HepG2 (cell line): ENCODE data around the gene SH2D3A. TPM values are rescaled to one million over a fixed set of nuclear protein-coding genes. Genes with fewer than 3 reads are reported as not detected.
A peak's percentile ranks its signal among the peaks of the same experiment; 100 is the strongest.

ENCODE experiments used
- JDP2 ChIP-seq: sonication (generic); formaldehyde crosslinking; IDR thresholded peaks from 2 replicates; pipeline ENCODE4 v1.8.1; 2022; ENCODE audit warnings: missing genetic modification reagents, borderline replicate concordance
- KLF9 ChIP-seq: IDR thresholded peaks from 2 replicates; pipeline ENCODE4 v1.6.1; 2016; ENCODE audit warnings: low read depth
- MAZ ChIP-seq, 2 experiments: sonication (generic) in 1 of 2; formaldehyde crosslinking in 1 of 2; IDR thresholded peaks; 2 replicates each; pipeline versions ENCODE4 v1.5.0 to v1.6.1; 2012 to 2020; ENCODE audit warnings: low read depth in 2 of 2, mild to moderate bottlenecking in 2 of 2, borderline replicate concordance in 1 of 2, improper control_type of control experiment in 1 of 2, low read length in 1 of 2, missing genetic modification reagents in 1 of 2, moderate library complexity in 1 of 2
- MED13 ChIP-seq: sonication (generic); formaldehyde crosslinking; IDR thresholded peaks from 2 replicates; pipeline ENCODE4 v1.5.0; 2020; ENCODE audit warnings: missing genetic modification reagents
- NAIF1 ChIP-seq: sonication (generic); formaldehyde crosslinking; IDR thresholded peaks from 2 replicates; pipeline ENCODE4 v1.5.0; 2020; ENCODE audit warnings: mild to moderate bottlenecking, missing genetic modification reagents, borderline replicate concordance
- RXRA ChIP-seq: sonication (generic); formaldehyde crosslinking; IDR thresholded peaks from 2 replicates; pipeline ENCODE4 v1.5.1; 2020; ENCODE audit warnings: missing genetic modification reagents
- SOX13 ChIP-seq, 3 experiments: fragments of 450-650 bp in 1 of 3; sonication (generic) in 1 of 3; formaldehyde crosslinking in 1 of 3; IDR thresholded peaks in 2 of 3; conservative IDR thresholded peaks in 1 of 3; 2 replicates each; pipeline versions ENCODE4 v1.5.0 to v1.6.1; 2016 to 2020; ENCODE audit warnings: antibody characterized with exemption in 1 of 3, mild to moderate bottlenecking in 1 of 3, missing compliant biosample characterization in 1 of 3, missing genetic modification reagents in 1 of 3, moderate library complexity in 1 of 3
- SOX6 ChIP-seq, 2 experiments: fragments of 450-650 bp in 1 of 2; sonication (generic) in 1 of 2; formaldehyde crosslinking in 1 of 2; IDR thresholded peaks; 2 replicates each; pipeline versions ENCODE4 v1.4.0 to v1.6.1; 2017 to 2020; ENCODE audit warnings: antibody characterized with exemption in 1 of 2, mild to moderate bottlenecking in 1 of 2, missing genetic modification reagents in 1 of 2
- TOE1 ChIP-seq: sonication (generic); formaldehyde crosslinking; IDR thresholded peaks from 2 replicates; pipeline ENCODE4 v1.4.0; 2020; ENCODE audit warnings: mild to moderate bottlenecking, missing genetic modification reagents
- ZBTB3 ChIP-seq: sonication (generic); formaldehyde crosslinking; IDR thresholded peaks from 2 replicates; pipeline ENCODE4 v1.4.0; 2020; ENCODE audit warnings: low read depth, mild to moderate bottlenecking, moderate library complexity, missing genetic modification reagents, borderline replicate concordance
- ZBTB4 ChIP-seq: sonication (generic); formaldehyde crosslinking; IDR thresholded peaks from 2 replicates; pipeline ENCODE4 v1.4.0; 2020; ENCODE audit warnings: missing genetic modification reagents, mild to moderate bottlenecking, borderline replicate concordance
- ZKSCAN8 ChIP-seq: IDR thresholded peaks from 2 replicates; pipeline ENCODE4 v1.6.1; 2016; ENCODE audit warnings: borderline replicate concordance, missing genetic modification reagents, missing compliant biosample characterization
- ZNF292 ChIP-seq: sonication (generic); formaldehyde crosslinking; IDR thresholded peaks from 2 replicates; pipeline ENCODE4 v1.8.1; 2022; ENCODE audit warnings: mild to moderate bottlenecking, low read depth, missing genetic modification reagents, borderline replicate concordance
- ZNF501 ChIP-seq: sonication (generic); formaldehyde crosslinking; IDR thresholded peaks from 2 replicates; pipeline ENCODE4 v1.5.1; 2020; ENCODE audit warnings: mild to moderate bottlenecking, moderate library complexity, missing genetic modification reagents
- ZNF510 ChIP-seq: sonication (generic); formaldehyde crosslinking; IDR thresholded peaks from 2 replicates; pipeline ENCODE4 v1.4.0; 2020; ENCODE audit warnings: low read depth, mild to moderate bottlenecking, missing genetic modification reagents
- ZNF724P ChIP-seq: sonication (generic); formaldehyde crosslinking; IDR thresholded peaks from 2 replicates; pipeline ENCODE4 v1.8.0; 2022; ENCODE audit warnings: missing genetic modification reagents, borderline replicate concordance
- ZNF83 ChIP-seq: sonication (generic); formaldehyde crosslinking; IDR thresholded peaks from 2 replicates; pipeline ENCODE4 v1.4.0; 2020; ENCODE audit warnings: missing genetic modification reagents, mild to moderate bottlenecking, borderline replicate concordance
- polyA plus RNA-seq, 8 experiments: library from polyadenylated mRNA; depleted of rRNA in 3 of 8; stranded (reverse) in 7 of 8; unstranded in 1 of 8; fragments of >200 nt; fragmentation: Illumina TruSeq in 4 of 8; extraction: Trizol in 4 of 8; gene quantifications; 2 replicates each; pipeline versions ENCODE4 v1.2.1 to v1.2.3, GENCODE V29; 2011 to 2016; ENCODE audit warnings: low read depth in 4 of 8, missing spikeins in 1 of 8, mixed read lengths in 1 of 8; ENCODE audit not compliant: insufficient read depth in 1 of 8
- total RNA-seq, 5 experiments: library from RNA; depleted of rRNA; stranded (reverse); fragments of >200 nt; fragmentation: Illumina TruSeq; extraction: Trizol; gene quantifications; 2 replicates each; pipeline ENCODE4 v1.2.3, GENCODE V29; 2016; ENCODE audit warnings: low read depth in 1 of 5

The SH2D3A gene
- total and polyA plus RNA-seq, 2 of the 13 experiments (the other 11 are each of a cell fraction or from before 2014, with no cell fraction given): 1.0 to 2.2 TPM

GRCh38 chr19:6720369-6721137 lies 46.7 kb downstream of the SH2D3A start, which contains the start of gene C3 (continued):
- TF ChIP-seq ZNF724P (CRISPR knock-in tag) (peak; percentile 64), JDP2 (CRISPR knock-in tag) (no peak), ZNF510 (CRISPR knock-in tag) (no peak), ZNF501 (CRISPR knock-in tag) (peak; percentile 78), ZKSCAN8 (peak; percentile 71; the same call in 1 of the 2 replicates), RXRA (CRISPR knock-in tag) (peak; percentile 99), KLF9 (CRISPR knock-in tag) (0 out of 2 replicates have a peak, but pooled peaks have one; percentile 27), MED13 (CRISPR knock-in tag) (peak; percentile 90; the same call in 1 of the 2 replicates), SOX6 (IDR thresholded peaks at IDR 0.05) (no peak), SOX6 (CRISPR knock-in tag; IDR thresholded peaks at IDR 0.05) (peak; percentile 93), ZNF292 (CRISPR knock-in tag) (peak; percentile 59; the same call in 1 of the 2 replicates), ZBTB4 (CRISPR knock-in tag) (peak; percentile 97), MAZ (IDR thresholded peaks at IDR 0.05; ENCODE audit: borderline replicate concordance, low read depth, low read length) (peak; percentile 98), MAZ (CRISPR knock-in tag; IDR thresholded peaks at IDR 0.05; ENCODE audit: low read depth) (peak; percentile 95), TOE1 (CRISPR knock-in tag) (peak; percentile 78; the same call in 1 of the 2 replicates), NAIF1 (CRISPR knock-in tag) (no peak), SOX13 (IDR thresholded peaks at IDR 0.05) (peak; percentile 65; the same call in 1 of the 2 replicates), SOX13 (CRISPR knock-in tag; conservative IDR thresholded peaks at IDR 0.05 in 1 of 2, IDR thresholded peaks at IDR 0.05 in 1 of 2) (peak in 1 of 2 experiments; percentile 89; a peak in 2 of 4 replicates), ZNF83 (CRISPR knock-in tag) (no peak), ZBTB3 (CRISPR knock-in tag) (peak; percentile 61; the same call in 1 of the 2 replicates)
